Astrocyte (in vitro differentiated cells and primary cell): Measurements from ENCODE around the gene TMTC1. TPM values are rescaled to one million over a fixed set of nuclear protein-coding genes. Genes with fewer than 3 reads are reported as not detected.

Experiments used
- DNase-seq: peaks from one replicate; pipeline ENCODE4 v3.0.0-alpha.2; 2010; ENCODE audit warnings: low read depth
- FAIRE-seq: peaks from 2 replicates; lab custom pipeline; 2011; peaks lifted over from hg19 to GRCh38; lab: Jason Lieb, UNC
- H2AFZ ChIP-seq: 2 replicates; pipeline ENCODE4 v1.6.0; 2012; ENCODE audit warnings: low read depth, low read length, inconsistent platforms
- H3K27ac ChIP-seq: 2 replicates; pipeline ENCODE4 v1.5.1; 2011; ENCODE audit warnings: low read depth, low read length, inconsistent platforms
- H3K27me3 ChIP-seq: 2 replicates; pipeline ENCODE4 v1.6.0; 2011; ENCODE audit warnings: low read length, inconsistent platforms; ENCODE audit not compliant: insufficient read depth
- H3K36me3 ChIP-seq: 2 replicates; pipeline ENCODE4 v1.5.1; 2011; ENCODE audit warnings: low read length, inconsistent platforms; ENCODE audit not compliant: insufficient read depth
- H3K4me1 ChIP-seq: 2 replicates; pipeline ENCODE4 v1.5.1; 2011; ENCODE audit warnings: low read length, inconsistent platforms; ENCODE audit not compliant: insufficient read depth
- H3K4me2 ChIP-seq: 2 replicates; pipeline ENCODE4 v1.6.0; 2012; ENCODE audit warnings: low read length, inconsistent platforms
- H3K4me3 ChIP-seq: 2 replicates; pipeline ENCODE4 v1.5.1; 2011; ENCODE audit warnings: low read depth, mild to moderate bottlenecking, low read length, inconsistent platforms; ENCODE audit not compliant: insufficient read depth
- H3K79me2 ChIP-seq: 2 replicates; pipeline ENCODE4 v1.6.0; 2012; ENCODE audit warnings: mild to moderate bottlenecking, low read length, inconsistent platforms; ENCODE audit not compliant: insufficient read depth
- H3K9ac ChIP-seq: 2 replicates; pipeline ENCODE4 v1.6.0; 2012; ENCODE audit warnings: mild to moderate bottlenecking, low read length, inconsistent platforms
- H3K9me3 ChIP-seq: 2 replicates; pipeline ENCODE4 v1.5.1; 2012; ENCODE audit warnings: low read depth, mild to moderate bottlenecking, low read length, inconsistent platforms; ENCODE audit not compliant: insufficient read depth
- H4K20me1 ChIP-seq: 2 replicates; pipeline ENCODE4 v1.6.0; 2012; ENCODE audit warnings: low read length, inconsistent platforms; ENCODE audit not compliant: insufficient read depth
- H3K27ac Mint-ChIP-seq: one replicate; pipeline ENCODE4 v1.8.0; 2021; ENCODE audit warnings: mild to moderate bottlenecking, mixed read lengths; ENCODE audit not compliant: unreplicated experiment
- H3K27me3 Mint-ChIP-seq: one replicate; pipeline ENCODE4 v1.8.0; 2021; ENCODE audit warnings: low read depth, mixed read lengths; ENCODE audit not compliant: unreplicated experiment
- H3K36me3 Mint-ChIP-seq: one replicate; pipeline ENCODE4 v1.8.0; 2021; ENCODE audit warnings: low read depth, mixed read lengths; ENCODE audit not compliant: unreplicated experiment
- H3K4me1 Mint-ChIP-seq: one replicate; pipeline ENCODE4 v1.8.0; 2021; ENCODE audit warnings: low read depth, mixed read lengths; ENCODE audit not compliant: unreplicated experiment
- H3K4me3 Mint-ChIP-seq: one replicate; pipeline ENCODE4 v1.8.0; 2021; ENCODE audit warnings: mild to moderate bottlenecking, moderate library complexity, mixed read lengths; ENCODE audit not compliant: unreplicated experiment
- H3K9me3 Mint-ChIP-seq: one replicate; pipeline ENCODE4 v1.8.0; 2021; ENCODE audit warnings: mild to moderate bottlenecking, mixed read lengths; ENCODE audit not compliant: unreplicated experiment
- CTCF ChIP-seq: IDR thresholded peaks from 2 replicates; pipeline ENCODE4 v1.5.1; 2011; ENCODE audit warnings: low read depth, mild to moderate bottlenecking, inconsistent platforms, low read length, moderate library complexity; ENCODE audit not compliant: insufficient read depth
- EZH2 ChIP-seq: IDR thresholded peaks from 2 replicates; pipeline ENCODE4 v1.6.1; 2012; ENCODE audit warnings: mild to moderate bottlenecking, low read length, inconsistent platforms; ENCODE audit not compliant: insufficient read depth
- total RNA-seq: library from RNA; stranded (reverse); gene quantifications from 2 replicates; pipeline ENCODE4 v1.2.1, GENCODE V29; 2021

Gene TMTC1
- total RNA-seq, 1 donor from 2014 or later: 4.7 TPM

GRCh38 chr12:29703528-29703927, 80.2 kb downstream of the TMTC1 start:
- no peaks in the 10 kb centered on the region for H3K9me3 Mint-ChIP-seq
- no peak overlapping the region for H3K4me2 ChIP-seq
- no peaks in the 10 kb centered on the region for H3K27me3 Mint-ChIP-seq
- FAIRE-seq: no peak
- H3K27ac ChIP-seq: no peak overlapping the region
- H3K4me3 Mint-ChIP-seq: no peak overlapping the region
- no peaks in the 10 kb centered on the region for H3K27me3 ChIP-seq
- TF ChIP-seq EZH2 (no peak), CTCF (no peak)
- H3K9me3 ChIP-seq: no peaks in the 10 kb centered on the region
- H3K36me3 ChIP-seq: no peaks in the 10 kb centered on the region
- DNase-seq: no peak
- peaks cover 3% of the 10 kb centered on the region for H3K4me1 Mint-ChIP-seq
- no peaks in the 10 kb centered on the region for H3K36me3 Mint-ChIP-seq
- H2AFZ ChIP-seq: no peak overlapping the region
- no peaks in the 10 kb centered on the region for H3K4me1 ChIP-seq
- no peaks in the 10 kb centered on the region for H4K20me1 ChIP-seq
- H3K4me3 ChIP-seq: no peak overlapping the region
- H3K79me2 ChIP-seq: no peaks in the 10 kb centered on the region
- no peak overlapping the region for H3K27ac Mint-ChIP-seq
- H3K9ac ChIP-seq: no peak overlapping the region

GRCh38 chr12:29702972-29703371, 80.8 kb downstream of the TMTC1 start:
- Mint-ChIP-seq H3K27me3 (no peaks in the 10 kb centered on the region), H3K9me3 (no peaks in the 10 kb centered on the region), H3K36me3 (no peaks in the 10 kb centered on the region), H3K4me1 (peaks cover 3% of the 10 kb centered on the region), H3K27ac (no peak overlapping the region), H3K4me3 (no peak overlapping the region)
- H3K9ac ChIP-seq: no peak overlapping the region
- H3K4me1 ChIP-seq: no peaks in the 10 kb centered on the region
- FAIRE-seq: no peak
- no peak overlapping the region for H3K27ac ChIP-seq
- no peak for DNase-seq
- no peaks in the 10 kb centered on the region for H3K9me3 ChIP-seq
- TF ChIP-seq EZH2: no peak
- no peak for TF ChIP-seq CTCF
- no peaks in the 10 kb centered on the region for H3K36me3 ChIP-seq
- no peaks in the 10 kb centered on the region for H3K27me3 ChIP-seq
- no peaks in the 10 kb centered on the region for H4K20me1 ChIP-seq
- no peaks in the 10 kb centered on the region for H3K79me2 ChIP-seq
- H3K4me3 ChIP-seq: no peak overlapping the region
- H2AFZ ChIP-seq: no peak overlapping the region
- H3K4me2 ChIP-seq: no peak overlapping the region

- DNase-seq: no peak
- TF ChIP-seq CTCF (no peak), EZH2 (no peak)
Observed at GRCh38 chr12:29702222-29702621, 81.5 kb downstream of the TMTC1 start.

More at GRCh38 chr12:29702222-29702621, 81.5 kb downstream of the TMTC1 start:
- H3K79me2 ChIP-seq: no peaks in the 10 kb centered on the region
- no peak for FAIRE-seq
- H3K4me2 ChIP-seq: no peak overlapping the region
- H3K27me3 Mint-ChIP-seq: no peaks in the 10 kb centered on the region
- H3K27ac Mint-ChIP-seq: no peak overlapping the region
- H3K27ac ChIP-seq: no peak overlapping the region
- H3K9me3 ChIP-seq: no peaks in the 10 kb centered on the region
- H3K4me1 ChIP-seq: no peaks in the 10 kb centered on the region
- no peaks in the 10 kb centered on the region for H4K20me1 ChIP-seq
- no peaks in the 10 kb centered on the region for H3K36me3 ChIP-seq
- H3K4me3 Mint-ChIP-seq: no peak overlapping the region
- no peaks in the 10 kb centered on the region for H3K36me3 Mint-ChIP-seq
- no peak overlapping the region for H3K9ac ChIP-seq
- H3K4me1 Mint-ChIP-seq: peaks cover 3% of the 10 kb centered on the region
- H3K4me3 ChIP-seq: no peak overlapping the region
- no peak overlapping the region for H2AFZ ChIP-seq
- no peaks in the 10 kb centered on the region for H3K27me3 ChIP-seq
- H3K9me3 Mint-ChIP-seq: no peaks in the 10 kb centered on the region
